Mesenchymal stem cell (in vitro differentiated cells and primary cell): Measurements from ENCODE around the gene PBRM1.

Experiments used
- DNase-seq: peaks from one replicate; pipeline ENCODE4 v3.0.0-alpha.2; 2013
- H2AFZ ChIP-seq: one replicate; pipeline ENCODE4 v1.6.1; 2013; ENCODE audit warnings: low read depth, mild to moderate bottlenecking, control low read depth, inconsistent platforms, low read length, moderate library complexity
- H2AK5ac ChIP-seq: 2 replicates; pipeline ENCODE4 v1.6.1; 2013; ENCODE audit warnings: low read length, moderate library complexity, mild to moderate bottlenecking, inconsistent platforms; ENCODE audit not compliant: severe bottlenecking
- H2BK120ac ChIP-seq: one replicate; pipeline ENCODE4 v1.6.1; 2013; ENCODE audit warnings: low read depth, mild to moderate bottlenecking, inconsistent platforms, low read length, moderate library complexity
- H2BK12ac ChIP-seq, 2 experiments: one replicate each; pipeline ENCODE4 v1.6.1; 2013; ENCODE audit warnings: inconsistent platforms in 2 of 2, low read length in 2 of 2, mild to moderate bottlenecking in 2 of 2, moderate library complexity in 2 of 2, control low read depth in 1 of 2
- H2BK15ac ChIP-seq: one replicate; pipeline ENCODE4 v1.6.1; 2013; ENCODE audit warnings: mild to moderate bottlenecking, low read depth, inconsistent platforms; ENCODE audit not compliant: poor library complexity, severe bottlenecking
- H2BK5ac ChIP-seq: 2 replicates; pipeline ENCODE4 v1.6.1; 2013; ENCODE audit warnings: low read depth, mild to moderate bottlenecking, low read length, control low read depth, inconsistent platforms; ENCODE audit not compliant: poor library complexity, severe bottlenecking
- H3K14ac ChIP-seq, 2 experiments: one replicate each; pipeline ENCODE4 v1.6.1; 2013; ENCODE audit warnings: inconsistent platforms in 2 of 2, low read length in 2 of 2, control low read depth in 1 of 2, mild to moderate bottlenecking in 1 of 2, moderate library complexity in 1 of 2
- H3K18ac ChIP-seq, 2 experiments: one replicate each; pipeline ENCODE4 v1.6.1; 2013; ENCODE audit warnings: inconsistent platforms in 2 of 2, low read length in 2 of 2, control low read depth in 1 of 2, low read depth in 1 of 2, mild to moderate bottlenecking in 1 of 2
- H3K23ac ChIP-seq, 2 experiments: one replicate each; pipeline ENCODE4 v1.6.1; 2013; ENCODE audit warnings: inconsistent platforms in 2 of 2, low read length in 2 of 2, mild to moderate bottlenecking in 2 of 2, moderate library complexity in 2 of 2, control low read depth in 1 of 2
- H3K27ac ChIP-seq: 2 replicates; pipeline ENCODE4 v1.5.1; 2013; ENCODE audit warnings: mild to moderate bottlenecking, moderate library complexity, low read length, control low read depth, inconsistent platforms; ENCODE audit not compliant: poor library complexity, severe bottlenecking
- H3K27me3 ChIP-seq, 2 experiments: 2 replicates each; pipeline versions ENCODE4 v1.6.1 to v1.7.0; 2013; ENCODE audit warnings: low read length in 2 of 2, mild to moderate bottlenecking in 2 of 2, moderate library complexity in 2 of 2, control low read depth in 1 of 2, inconsistent platforms in 1 of 2; ENCODE audit not compliant: control insufficient read depth in 1 of 2, insufficient read depth in 1 of 2
- H3K36me3 ChIP-seq, 2 experiments: 2 replicates each; pipeline versions ENCODE4 v1.6.1 to v1.7.0; 2013; ENCODE audit warnings: low read length in 2 of 2, control low read depth in 1 of 2, inconsistent platforms in 1 of 2, low read depth in 1 of 2, mild to moderate bottlenecking in 1 of 2; ENCODE audit not compliant: insufficient read depth in 2 of 2, control insufficient read depth in 1 of 2
- H3K4ac ChIP-seq, 2 experiments: one replicate each; pipeline ENCODE4 v1.6.1; 2013; ENCODE audit warnings: inconsistent platforms in 2 of 2, low read length in 2 of 2, mild to moderate bottlenecking in 2 of 2, moderate library complexity in 2 of 2, control low read depth in 1 of 2, low read depth in 1 of 2
- H3K4me1 ChIP-seq: 2 replicates; pipeline ENCODE4 v1.6.1; 2013; ENCODE audit warnings: low read depth, low read length, control low read depth; ENCODE audit not compliant: control insufficient read depth, insufficient read depth
- H3K4me2 ChIP-seq: 2 replicates; pipeline ENCODE4 v1.6.1; 2013; ENCODE audit warnings: low read length, mild to moderate bottlenecking, inconsistent platforms; ENCODE audit not compliant: poor library complexity, severe bottlenecking
- H3K4me3 ChIP-seq, 2 experiments: 2 replicates each; pipeline versions ENCODE4 v1.5.1 to v1.7.0; 2013; ENCODE audit warnings: low read length in 2 of 2, mild to moderate bottlenecking in 2 of 2, control low read depth in 1 of 2, low read depth in 1 of 2; ENCODE audit not compliant: insufficient read depth in 1 of 2
- H3K79me1 ChIP-seq: replicated peaks from 2 replicates; pipeline ENCODE4 v1.6.1; 2013; ENCODE audit warnings: mild to moderate bottlenecking, control low read depth, low read length, inconsistent platforms; ENCODE audit not compliant: poor library complexity, severe bottlenecking
- H3K9ac ChIP-seq: 2 replicates; pipeline ENCODE4 v1.7.0; 2013; ENCODE audit warnings: mild to moderate bottlenecking, low read length, moderate library complexity
- H3K9me3 ChIP-seq: 2 replicates; pipeline ENCODE4 v1.7.0; 2013; ENCODE audit warnings: mild to moderate bottlenecking, low read length; ENCODE audit not compliant: control insufficient read depth
- H4K8ac ChIP-seq: one replicate; pipeline ENCODE4 v1.6.1; 2013; ENCODE audit warnings: inconsistent platforms, mild to moderate bottlenecking, low read length, moderate library complexity
- H4K91ac ChIP-seq: one replicate; pipeline ENCODE4 v1.6.1; 2013; ENCODE audit warnings: mild to moderate bottlenecking, low read length, inconsistent platforms
- WGBS: methylation state at CpG from one replicate; pipeline ENCODE4 v1.1.7; 2013; ENCODE audit warnings: mixed read lengths; 5-methylcytosine and 5-hydroxymethylcytosine counted together

PBRM1 gene

DNA sequence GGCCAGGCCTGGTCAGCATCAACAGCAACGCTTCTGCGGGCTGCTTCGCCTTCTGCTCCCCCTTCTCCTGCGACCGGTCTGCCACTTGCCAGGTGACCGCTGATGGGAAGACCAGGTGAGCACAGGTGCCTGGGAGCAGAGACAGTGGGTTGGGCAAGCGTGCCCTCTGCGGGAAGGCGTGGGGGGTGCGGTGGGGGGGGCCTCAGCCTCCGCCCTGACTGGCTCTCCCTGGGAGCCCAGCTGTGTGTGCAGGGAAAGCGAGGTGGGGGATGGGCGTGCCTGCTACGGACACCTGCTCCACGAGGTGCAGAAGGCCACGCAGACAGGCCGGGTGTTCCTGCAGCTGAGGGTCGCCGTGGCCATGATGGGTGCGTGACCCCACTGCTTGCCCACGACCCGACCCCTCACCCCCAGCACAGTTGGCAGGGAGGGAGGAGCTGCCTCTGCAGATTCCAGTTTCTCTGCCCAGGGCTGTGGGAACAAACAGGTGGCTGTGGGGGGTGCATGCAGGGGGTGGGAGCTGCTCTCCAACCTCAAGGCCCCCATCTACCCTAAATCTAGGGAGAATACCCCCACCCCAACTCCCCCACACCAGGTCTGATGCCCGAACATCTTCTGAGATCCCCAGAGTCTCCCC lies 181.8 kb downstream of the PBRM1 start:
- H2AFZ ChIP-seq: no peak overlapping the region
- H3K4me1 ChIP-seq: peaks cover 14% of the 10 kb centered on the region
- no peak overlapping the region for H2BK12ac ChIP-seq
- DNase-seq: no peak
- no peaks in the 10 kb centered on the region for H3K36me3 ChIP-seq
- H3K9ac ChIP-seq: no peak overlapping the region
- H3K18ac ChIP-seq: no peak overlapping the region
- H3K14ac ChIP-seq: no peak overlapping the region
- no peak overlapping the region for H3K4ac ChIP-seq
- H4K8ac ChIP-seq: no peak overlapping the region
- whole genome bisulfite sequencing: 73% methylated on average over 17 of the region's 23 CpGs
- no peak overlapping the region for H2BK120ac ChIP-seq
- no peak overlapping the region for H3K27ac ChIP-seq
- no peak overlapping the region for H2AK5ac ChIP-seq
- H3K79me1 ChIP-seq: no peaks in the 10 kb centered on the region
- H2BK5ac ChIP-seq: no peak overlapping the region
- H3K27me3 ChIP-seq: peaks cover 0 to 15% of the 10 kb centered on the region in 2 experiments
- no peak overlapping the region for H2BK15ac ChIP-seq
- no peaks in the 10 kb centered on the region for H3K9me3 ChIP-seq
- no peak overlapping the region for H3K23ac ChIP-seq
- H4K91ac ChIP-seq: no peak overlapping the region
- no peak overlapping the region for H3K4me3 ChIP-seq
- H3K4me2 ChIP-seq: no peak overlapping the region

GRCh38 chr3:52502808-52503350 lies 182.8 kb downstream of the PBRM1 start:
- no peak overlapping the region for H3K27ac ChIP-seq
- no peak overlapping the region for H2AFZ ChIP-seq
- H3K4me1 ChIP-seq: peaks cover 22% of the 10 kb centered on the region
- H3K36me3 ChIP-seq: no peaks in the 10 kb centered on the region
- no peaks in the 10 kb centered on the region for H3K9me3 ChIP-seq
- H3K18ac ChIP-seq: no peak overlapping the region
- no peak overlapping the region for H2AK5ac ChIP-seq
- no peak overlapping the region for H3K4me2 ChIP-seq
- no peak overlapping the region for H4K91ac ChIP-seq
- no peak overlapping the region for H4K8ac ChIP-seq
- WGBS: 92% methylated on average over 11 of the region's 11 CpGs
- H3K79me1 ChIP-seq: no peaks in the 10 kb centered on the region
- no peak overlapping the region for H3K14ac ChIP-seq
- H3K23ac ChIP-seq: no peak overlapping the region
- H3K27me3 ChIP-seq: peaks cover 0 to 15% of the 10 kb centered on the region in 2 experiments
- no peak overlapping the region for H2BK120ac ChIP-seq
- H2BK5ac ChIP-seq: no peak overlapping the region
- no peak overlapping the region for H3K4ac ChIP-seq
- H2BK12ac ChIP-seq: no peak overlapping the region
- DNase-seq: no peak
- H3K9ac ChIP-seq: no peak overlapping the region
- H3K4me3 ChIP-seq: no peak overlapping the region
- no peak overlapping the region for H2BK15ac ChIP-seq

DNA sequence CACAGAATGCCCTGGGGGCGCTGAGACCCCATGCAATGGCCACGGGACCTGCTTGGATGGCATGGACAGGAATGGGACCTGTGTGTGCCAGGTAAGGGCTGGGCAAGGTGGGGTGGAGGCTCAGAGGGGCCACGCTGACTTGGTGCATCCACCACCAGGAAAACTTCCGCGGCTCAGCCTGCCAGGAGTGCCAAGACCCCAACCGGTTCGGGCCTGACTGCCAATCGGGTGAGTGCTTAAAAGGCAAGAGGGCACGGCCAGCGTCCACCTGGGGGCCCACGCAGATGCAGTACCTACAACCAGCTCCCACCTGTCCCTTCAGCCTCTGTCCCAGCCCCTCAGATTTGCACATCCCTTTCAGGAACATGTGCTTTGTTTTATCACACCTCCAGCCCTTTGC lies 183.7 kb downstream of the PBRM1 start:
- Histone ChIP-seq H2AK5ac (no peak overlapping the region), H2BK15ac (no peak overlapping the region), H3K36me3 (no peaks in the 10 kb centered on the region), H2BK5ac (no peak overlapping the region), H3K14ac (no peak overlapping the region), H3K9ac (no peak overlapping the region), H3K27ac (no peak overlapping the region), H3K4me2 (no peak overlapping the region), H3K79me1 (no peaks in the 10 kb centered on the region), H3K4ac (no peak overlapping the region), H3K9me3 (no peaks in the 10 kb centered on the region), H2BK12ac (no peak overlapping the region), H4K8ac (no peak overlapping the region), H3K4me3 (no peak overlapping the region), H3K18ac (no peak overlapping the region), H4K91ac (no peak overlapping the region), H2BK120ac (no peak overlapping the region), H3K23ac (no peak overlapping the region), H2AFZ (no peak overlapping the region), H3K4me1 (peaks cover 16% of the 10 kb centered on the region), H3K27me3 (peaks cover 0 to 15% of the 10 kb centered on the region in 2 experiments)
- WGBS: 84% methylated on average over 11 of the region's 11 CpGs
- DNase-seq: no peak

GRCh38 chr3:52501046-52501445 lies 184.7 kb downstream of the PBRM1 start:
- H3K27ac ChIP-seq: no peak overlapping the region
- H3K4me3 ChIP-seq: no peak overlapping the region
- no peak overlapping the region for H2AK5ac ChIP-seq
- H3K27me3 ChIP-seq: peaks cover 0 to 15% of the 10 kb centered on the region in 2 experiments
- no peak overlapping the region for H3K4ac ChIP-seq
- H2BK5ac ChIP-seq: no peak overlapping the region
- H2BK15ac ChIP-seq: no peak overlapping the region
- H2BK120ac ChIP-seq: no peak overlapping the region
- H3K36me3 ChIP-seq: no peaks in the 10 kb centered on the region
- H4K8ac ChIP-seq: no peak overlapping the region
- no peak overlapping the region for H3K18ac ChIP-seq
- no peak overlapping the region for H2AFZ ChIP-seq
- 89% methylated on average over 11 of the region's 11 CpGs for WGBS
- H3K9ac ChIP-seq: no peak overlapping the region
- H3K79me1 ChIP-seq: no peaks in the 10 kb centered on the region
- H3K23ac ChIP-seq: no peak overlapping the region
- H4K91ac ChIP-seq: no peak overlapping the region
- H2BK12ac ChIP-seq: no peak overlapping the region
- DNase-seq: no peak
- H3K9me3 ChIP-seq: no peaks in the 10 kb centered on the region
- peaks cover 17% of the 10 kb centered on the region for H3K4me1 ChIP-seq
- H3K4me2 ChIP-seq: no peak overlapping the region
- no peak overlapping the region for H3K14ac ChIP-seq
